ENCODE data around the gene ALKBH5.

The ALKBH5 gene

DNA sequence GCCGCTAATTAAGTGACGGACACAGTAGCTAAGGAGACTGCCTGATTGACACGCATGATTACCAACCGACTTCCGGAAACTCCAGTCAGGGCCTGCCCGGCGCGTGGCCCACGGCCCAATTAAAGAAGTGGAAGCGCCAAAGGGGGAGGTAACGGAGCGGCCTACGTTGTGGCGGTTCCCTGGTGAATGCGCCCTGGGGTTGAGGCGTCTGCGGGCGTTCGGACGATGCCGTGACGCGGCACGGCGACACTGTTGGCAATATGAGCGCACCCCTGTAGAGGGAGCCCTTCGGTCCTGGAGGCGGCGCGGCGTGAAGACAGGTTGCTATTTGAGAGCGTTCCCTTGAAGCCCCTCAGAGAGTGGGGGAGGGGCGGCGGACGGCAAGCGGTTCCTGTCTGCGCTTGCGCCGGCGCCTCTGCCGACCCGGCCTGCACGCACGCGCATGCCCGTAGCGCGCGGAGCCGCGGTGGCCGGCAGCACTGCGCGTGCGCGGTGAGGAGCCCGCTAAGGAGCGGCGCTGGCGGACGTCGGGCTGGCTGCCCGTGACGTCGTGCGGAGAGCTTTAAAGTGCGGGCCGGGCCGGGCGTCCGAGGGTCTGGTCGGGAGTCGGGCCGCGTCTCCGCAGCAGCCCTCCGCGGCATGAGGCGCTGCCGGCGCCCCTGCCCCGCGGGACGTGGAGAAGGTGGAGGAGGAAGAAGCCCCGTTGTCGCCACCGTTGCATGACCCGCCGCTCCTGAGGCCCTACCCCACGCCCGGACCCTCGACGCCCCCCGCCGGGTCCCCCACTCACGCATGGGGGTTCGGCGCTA is at the start of gene ALKBH5:
TSS of gene ALKBH5 (plus strand) at position 495 of the 809 bp plus-strand sequence. CDS start 416 bp downstream, outside the sequence.
- peak; percentile 97 for DNase-seq

DNA sequence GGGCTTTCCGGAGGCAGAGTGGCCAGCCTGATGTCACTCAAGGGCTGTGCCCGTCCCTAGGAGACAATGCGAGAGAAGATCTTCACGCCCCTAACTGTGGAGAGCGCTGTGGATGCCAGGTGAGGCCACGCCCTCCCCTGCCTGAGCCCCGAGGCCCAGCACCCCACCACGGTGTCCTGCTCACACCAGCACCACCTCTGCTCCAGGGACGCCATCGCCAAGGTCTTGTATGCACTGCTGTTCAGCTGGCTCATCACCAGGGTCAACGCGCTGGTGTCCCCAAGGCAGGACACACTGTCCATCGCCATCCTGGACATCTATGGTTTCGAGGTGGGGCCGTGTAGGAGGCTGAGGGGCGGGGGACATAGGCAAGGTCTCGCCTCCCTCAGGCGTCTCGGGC is 47.3 kb upstream of the ALKBH5 start:
- DNase-seq, result no peak

DNA sequence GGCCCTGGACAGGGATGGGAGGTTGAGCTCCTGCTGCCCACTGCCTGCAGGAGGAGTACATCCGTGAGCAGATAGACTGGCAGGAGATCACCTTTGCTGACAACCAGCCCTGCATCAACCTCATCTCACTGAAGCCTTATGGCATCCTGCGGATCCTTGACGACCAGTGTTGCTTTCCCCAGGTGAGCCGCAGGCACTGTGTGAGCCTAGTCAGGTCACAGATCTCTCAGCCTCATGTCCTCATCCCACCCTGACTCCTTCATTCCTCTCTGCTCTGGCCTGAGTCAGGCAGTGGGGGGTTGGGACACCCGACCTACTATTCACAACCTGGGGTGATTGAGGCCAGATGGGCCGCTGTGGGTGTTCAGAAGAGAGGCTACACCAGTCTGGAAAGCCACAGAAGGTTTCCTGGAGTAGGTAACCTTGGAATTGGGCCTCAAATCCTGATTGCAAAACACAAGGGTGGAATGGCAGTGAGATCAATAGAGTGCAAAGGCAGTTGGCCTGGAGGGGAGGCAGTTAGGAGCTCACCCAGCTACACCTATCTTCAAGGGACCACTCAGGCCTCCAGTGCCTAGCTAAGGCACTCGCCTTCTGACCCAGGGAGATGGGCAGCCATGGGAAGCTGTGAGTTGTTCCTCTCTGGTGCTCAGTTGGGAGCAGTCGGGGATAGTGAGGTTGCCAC is 45.4 kb upstream of the ALKBH5 start:
- DNase-seq, result no peak

DNA sequence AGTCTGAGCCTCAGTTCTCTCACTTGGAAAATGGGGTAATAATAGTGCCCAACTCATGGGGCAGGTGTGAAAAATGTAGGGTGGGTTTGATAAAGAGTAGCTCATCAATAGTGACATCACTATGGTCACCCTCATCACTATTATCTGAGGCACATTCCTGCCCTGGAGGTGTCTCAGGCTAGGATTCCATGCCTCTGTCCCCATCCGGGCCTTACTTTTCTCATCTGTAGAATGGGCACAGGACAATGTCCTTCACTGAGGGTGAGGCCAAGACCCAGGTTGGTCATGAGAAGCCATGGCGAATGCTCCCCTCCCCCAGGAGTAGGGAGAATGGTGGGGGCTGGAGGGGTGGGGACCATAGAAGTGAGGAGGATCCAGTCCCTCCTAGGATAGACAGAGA is 44.5 kb upstream of the ALKBH5 start:
- no peak for DNase-seq

DNA sequence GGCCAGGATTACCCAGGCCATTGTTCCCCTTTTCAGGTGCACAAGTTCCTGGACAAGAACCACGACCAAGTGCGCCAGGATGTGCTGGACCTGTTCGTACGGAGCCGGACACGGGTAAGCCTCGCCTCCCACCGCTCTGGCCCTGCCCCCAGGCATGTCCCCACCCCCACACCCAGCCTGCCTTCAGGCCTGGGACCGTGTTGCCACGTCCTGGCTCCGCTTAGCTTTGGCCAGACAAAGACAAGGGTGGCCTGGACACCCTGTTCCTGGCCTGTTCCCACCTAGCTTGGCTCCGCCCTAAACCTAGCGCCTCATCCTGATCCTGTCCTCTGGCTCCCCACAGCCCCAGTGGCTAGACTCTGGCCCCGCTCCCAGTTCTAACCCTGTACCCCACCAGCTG is 44.1 kb upstream of the ALKBH5 start:
- no peak for DNase-seq

DNA sequence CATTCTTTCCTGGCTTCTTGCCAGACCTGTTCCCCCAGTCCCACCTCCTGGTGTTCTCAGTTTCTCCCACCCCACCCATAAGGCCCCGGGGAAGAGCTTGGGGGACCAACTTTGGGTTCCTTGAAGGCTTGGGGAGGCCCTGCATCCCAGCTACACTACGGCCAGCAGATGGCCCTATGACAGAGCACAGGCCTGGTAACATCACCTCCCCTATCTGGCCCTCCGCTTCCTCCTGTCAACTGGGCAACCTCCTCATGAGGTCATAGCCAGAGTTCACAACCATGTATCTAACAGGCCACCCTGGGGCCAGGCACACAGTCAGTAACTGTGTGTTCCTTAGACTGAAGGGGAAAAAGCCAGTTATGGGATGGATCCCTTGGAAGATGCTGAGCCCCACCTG is 43.7 kb upstream of the ALKBH5 start:
- no peak for DNase-seq

DNA sequence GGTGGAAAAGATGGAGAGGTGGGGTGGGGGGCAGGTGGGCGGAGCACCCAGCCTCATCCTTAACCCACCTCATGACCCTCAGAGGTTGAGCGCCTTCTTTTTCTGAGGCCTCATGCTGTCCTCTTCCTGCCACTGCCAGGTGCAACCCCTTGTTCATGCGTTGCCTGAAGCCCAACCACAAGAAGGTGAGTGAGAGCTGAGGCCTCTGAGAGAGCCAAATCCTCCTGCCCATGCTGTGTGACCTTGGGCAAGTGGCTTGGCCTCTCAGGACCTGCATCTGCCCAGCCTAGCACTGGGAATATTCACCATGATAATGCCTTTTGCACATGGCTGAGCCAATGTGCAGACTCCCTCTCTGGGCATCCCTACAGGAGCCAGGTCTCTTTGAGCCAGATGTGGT is 43.0 kb upstream of the ALKBH5 start:
- no peak for DNase-seq

DNA sequence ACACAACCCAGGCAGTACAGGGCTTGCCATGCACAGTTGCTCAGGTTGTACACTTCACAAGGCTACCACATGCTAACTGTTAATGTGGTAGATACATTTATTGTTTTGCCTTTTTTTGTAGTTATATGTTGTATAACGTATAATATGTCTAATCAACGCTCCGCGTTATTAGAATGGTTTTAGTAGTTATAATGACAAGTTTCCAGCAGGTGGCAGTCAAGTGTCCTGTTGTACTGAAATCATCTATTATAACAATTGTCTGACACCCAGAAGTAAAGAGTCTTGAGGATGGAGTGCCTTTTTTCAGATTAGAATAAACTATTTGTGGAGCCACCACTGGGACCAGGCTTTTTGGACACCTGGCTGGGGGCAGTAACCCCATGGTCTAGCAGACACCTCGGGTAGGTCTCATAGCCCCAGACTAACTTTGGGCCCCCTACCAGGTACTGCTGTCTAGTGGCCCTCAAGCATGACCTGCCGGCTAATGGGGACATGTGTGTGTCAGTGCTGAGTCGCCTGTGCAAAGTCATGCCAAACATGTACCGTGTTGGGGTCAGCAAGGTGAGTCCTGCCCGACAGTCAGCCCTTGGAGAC is 42.3 kb upstream of the ALKBH5 start:
- DNase-seq, result peak; percentile 55

DNA sequence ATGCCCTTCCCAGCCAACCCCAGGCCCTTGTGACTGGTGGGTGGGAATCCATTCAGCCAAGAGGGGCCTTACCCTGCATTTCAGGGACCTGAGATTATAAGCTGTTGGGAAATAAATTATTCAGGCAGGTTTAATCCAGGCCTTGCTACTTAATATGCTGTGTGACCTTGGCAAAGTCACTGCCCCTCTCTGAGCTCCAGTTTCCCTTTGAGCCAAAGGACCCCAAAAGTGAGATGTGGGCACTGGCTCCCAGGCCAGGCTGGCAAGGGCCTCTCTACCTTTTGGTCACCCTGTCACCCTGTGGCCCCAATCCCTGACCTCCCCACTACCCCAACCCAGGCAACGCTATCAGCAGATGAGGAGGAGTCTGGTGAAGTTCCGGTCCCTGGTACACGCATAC is 41.2 kb upstream of the ALKBH5 start:
- DNase-seq, result no peak

DNA sequence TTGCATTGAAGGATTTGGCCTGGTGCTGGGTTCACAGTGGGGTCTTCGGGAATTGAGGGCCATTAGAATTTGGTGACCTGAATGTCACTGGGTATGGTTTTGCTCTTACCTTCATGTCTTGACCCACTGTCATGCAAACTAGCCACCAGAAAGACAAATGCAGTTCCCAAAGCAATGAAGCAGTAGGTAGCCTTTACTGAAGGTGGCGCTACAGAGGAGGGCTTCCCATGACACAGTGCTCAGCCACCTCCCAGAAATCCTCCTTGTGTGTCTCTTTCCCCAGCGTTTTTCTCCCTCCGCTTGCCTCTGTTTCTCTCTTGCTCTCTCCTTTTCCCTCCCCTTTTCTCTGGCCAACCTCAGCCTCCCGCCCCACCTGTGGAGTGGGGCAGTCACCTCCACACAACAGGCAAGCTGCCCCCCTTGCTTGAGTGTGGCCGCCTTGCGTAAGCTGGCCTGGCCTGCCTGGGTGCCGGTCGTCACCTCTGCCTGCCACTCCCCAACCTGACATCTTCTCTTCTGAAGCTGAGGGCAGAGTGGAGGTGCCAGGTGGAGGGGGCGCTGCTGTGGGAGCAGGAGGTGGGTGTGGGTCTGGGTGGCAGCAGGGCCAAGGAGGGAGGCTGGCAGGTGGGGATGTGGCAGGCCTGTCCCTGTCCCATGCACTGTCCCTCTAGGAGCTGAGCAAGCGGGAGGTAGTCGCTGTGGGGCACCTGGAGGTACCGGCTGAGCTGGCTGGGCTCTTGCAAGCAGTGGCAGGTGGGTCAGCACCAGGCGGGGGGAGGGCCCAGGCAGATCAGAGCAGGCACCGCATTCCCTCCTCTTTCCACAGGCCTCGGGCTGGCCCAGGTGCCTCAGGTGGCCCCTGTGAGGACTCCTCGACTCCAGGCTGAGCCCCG is 40.3 kb upstream of the ALKBH5 start:
- DNase-seq, result no peak

DNA sequence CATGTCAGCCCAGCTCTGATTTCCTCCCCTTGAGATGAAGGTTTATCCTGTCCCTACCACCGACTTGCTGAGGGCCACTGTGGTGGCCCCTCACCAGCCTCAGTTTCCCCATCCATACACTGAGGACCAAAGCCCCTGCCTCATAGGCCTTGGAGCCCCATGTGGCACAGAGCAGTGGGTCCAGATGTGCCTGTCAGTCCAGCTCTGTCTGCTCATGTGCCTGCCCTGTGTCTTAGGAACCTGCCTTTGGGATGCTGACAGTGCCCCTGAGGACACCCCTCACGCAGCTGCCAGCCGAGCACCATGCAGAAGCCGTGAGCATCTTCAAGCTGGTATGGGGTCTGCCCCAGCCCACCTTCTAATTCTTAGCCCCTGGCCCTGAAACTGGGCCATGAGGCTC is 39.4 kb upstream of the ALKBH5 start:
- no peak for DNase-seq

DNA sequence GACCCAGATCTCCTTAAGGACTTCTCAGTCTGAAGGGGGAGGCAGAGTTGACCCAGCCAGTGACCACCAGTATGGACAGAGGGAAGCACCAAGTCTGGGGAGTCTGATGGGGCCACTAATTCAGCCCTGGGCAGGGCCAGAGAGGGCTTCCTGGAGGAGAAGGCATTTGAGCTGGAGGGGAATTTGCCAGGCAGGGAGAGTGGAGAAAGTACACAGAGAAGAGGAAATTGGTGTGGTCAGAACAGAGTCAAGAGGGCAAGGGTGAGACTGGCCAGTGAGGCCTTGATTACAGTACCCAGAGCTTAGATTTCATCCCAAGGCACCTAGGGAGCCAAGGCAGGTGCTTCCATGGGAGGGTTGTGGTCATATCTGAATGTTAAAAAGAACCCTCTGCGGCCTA is 38.8 kb upstream of the ALKBH5 start:
- no peak for DNase-seq

DNA sequence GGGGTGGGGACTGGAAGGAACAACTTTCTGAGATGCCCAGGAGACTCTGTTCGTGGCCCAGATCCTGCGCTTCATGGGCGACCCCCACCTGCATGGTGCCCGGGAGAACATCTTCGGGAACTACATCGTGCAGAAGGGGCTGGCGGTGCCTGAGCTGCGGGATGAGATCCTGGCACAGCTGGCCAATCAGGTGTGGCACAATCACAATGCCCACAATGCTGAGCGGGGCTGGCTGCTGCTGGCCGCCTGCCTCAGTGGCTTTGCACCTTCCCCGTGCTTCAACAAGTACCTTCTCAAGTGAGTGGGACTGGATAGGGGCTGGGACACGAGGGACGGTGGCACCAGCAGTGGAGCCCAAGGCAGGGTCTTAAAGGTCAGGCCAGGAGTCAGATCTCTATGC is 37.8 kb upstream of the ALKBH5 start:
- DNase-seq, result no peak

DNA sequence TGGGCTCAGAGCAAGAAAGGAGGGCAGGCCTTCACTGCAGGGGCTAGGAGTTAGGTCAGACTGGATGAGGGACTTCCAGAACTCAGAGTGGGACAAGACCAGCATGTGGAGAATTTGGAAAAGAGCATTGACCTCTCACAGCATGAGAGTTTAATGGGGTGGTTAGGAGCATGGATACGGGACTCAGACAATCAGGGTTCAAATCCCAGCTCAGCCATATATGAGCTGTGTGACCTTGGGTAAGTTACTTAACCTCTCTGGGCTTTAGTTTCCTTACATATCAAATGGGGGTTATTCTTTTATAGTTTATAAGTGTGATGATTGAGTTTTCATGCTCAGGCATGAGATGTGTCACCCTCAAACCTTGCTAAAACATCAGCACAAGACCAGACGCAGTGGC is 37.4 kb upstream of the ALKBH5 start:
- DNase-seq, result no peak

DNA sequence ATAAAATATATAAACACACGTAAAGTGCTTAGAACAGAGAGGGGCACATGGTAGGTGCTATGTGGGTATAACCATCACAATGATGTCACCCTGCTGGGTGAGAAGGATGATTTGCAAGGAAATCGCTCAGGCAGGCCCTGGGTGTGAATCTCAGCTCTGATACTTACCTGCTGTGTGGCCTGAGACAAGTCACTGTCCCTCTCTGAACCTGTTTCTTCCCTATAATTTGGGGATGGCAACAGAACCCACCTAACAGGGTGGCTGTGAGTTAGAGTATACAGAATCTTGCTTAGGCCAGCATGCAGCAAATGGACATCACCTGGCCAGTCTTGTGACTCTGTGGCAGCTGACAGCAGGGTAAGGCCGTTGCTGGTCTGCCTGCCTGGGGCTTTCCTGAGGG is 36.6 kb upstream of the ALKBH5 start:
- DNase-seq, result no peak

DNA sequence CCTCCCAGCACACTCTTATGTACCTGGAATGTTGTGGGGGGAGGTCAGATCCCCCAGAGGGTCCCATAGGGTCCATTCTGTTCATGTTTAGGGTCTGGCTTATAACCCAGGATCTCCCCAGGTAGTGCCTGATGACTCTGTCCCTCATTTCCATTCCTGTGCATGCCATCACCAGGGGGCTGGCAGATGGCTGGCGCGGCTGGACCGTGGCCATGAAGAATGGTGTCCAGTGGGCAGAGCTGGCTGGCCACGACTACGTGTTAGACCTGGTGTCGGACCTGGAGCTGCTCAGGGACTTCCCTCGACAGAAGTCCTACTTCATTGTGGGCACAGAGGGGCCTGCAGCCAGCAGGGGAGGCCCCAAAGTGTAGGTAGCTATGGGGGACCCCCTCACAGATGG is 35.0 kb upstream of the ALKBH5 start:
- DNase-seq, result no peak

DNA sequence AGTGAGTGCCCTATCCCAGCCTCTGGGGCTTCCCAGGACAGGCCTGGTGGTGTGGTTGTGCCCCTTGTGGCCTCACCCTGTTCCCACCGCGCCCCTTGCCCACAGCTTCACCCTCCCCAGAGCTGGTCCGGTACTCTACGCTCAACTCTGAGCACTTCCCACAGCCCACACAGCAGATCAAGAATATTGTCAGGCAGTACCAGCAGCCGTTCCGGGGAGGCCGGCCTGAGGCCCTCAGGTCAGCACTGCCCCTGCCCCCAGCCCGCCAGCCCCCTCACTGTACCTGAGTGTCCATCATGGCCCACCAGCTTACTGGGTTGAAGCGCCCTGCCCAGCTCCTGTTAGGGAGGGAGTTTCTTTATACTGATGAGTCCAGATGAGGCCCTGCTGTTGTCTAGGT is 32.3 kb upstream of the ALKBH5 start:
- no peak for DNase-seq

DNA sequence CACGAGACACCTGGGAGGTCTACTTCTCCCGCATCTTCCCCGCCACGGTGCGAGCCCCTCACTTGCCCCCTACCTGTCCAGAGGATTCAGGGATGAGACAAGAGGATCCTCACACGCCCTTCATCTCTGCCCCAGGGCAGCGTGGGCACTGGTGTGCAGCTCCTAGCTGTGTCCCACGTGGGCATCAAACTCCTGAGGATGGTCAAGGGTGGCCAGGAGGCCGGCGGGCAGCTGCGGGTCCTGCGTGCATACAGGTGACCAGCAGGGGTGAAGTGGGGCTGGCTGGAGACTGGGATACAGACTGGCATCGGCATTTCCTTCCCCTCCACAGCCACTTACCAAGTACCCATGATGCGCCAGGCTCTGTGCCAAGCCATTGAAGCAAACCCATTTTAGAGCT is 28.4 kb upstream of the ALKBH5 start:
- DNase-seq, result no peak

DNA sequence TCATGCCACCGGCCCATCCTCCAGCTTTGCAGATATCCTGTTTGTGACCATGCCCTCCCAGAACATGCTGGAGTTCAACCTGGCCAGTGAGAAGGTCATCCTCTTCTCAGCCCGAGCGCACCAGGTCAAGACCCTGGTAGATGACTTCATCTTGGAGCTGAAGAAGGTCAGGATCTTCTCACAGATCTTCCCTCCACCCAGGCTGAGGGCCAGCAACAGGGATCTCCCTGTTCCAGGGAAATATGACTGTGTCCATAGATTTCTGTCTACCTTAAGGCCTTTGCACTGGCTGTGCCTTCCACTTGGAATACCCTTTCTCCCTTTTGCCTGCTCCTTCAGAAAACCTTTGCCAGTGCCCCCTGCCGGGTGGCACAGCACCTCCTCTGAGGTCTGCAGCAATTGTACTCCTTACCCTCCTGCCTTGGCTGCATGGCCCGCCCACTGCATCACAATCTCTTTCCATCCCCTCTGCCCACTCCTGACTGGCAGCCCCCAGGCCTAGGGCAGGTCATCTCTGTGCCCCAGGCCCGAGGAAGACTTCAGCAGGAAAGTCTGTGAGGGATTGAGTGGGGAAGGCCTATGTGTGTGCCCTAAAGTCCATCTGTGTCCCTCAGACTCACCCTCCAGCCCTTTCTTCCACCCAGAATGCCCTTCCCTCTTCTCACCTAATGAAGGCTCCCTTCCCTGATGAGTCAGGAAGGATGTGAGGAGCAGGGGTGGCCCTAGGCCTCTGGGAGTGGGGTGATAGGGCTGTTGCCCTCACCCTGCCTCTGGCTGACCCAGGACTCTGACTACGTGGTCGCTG is 27.3 kb upstream of the ALKBH5 start:
- DNase-seq, result no peak

DNA sequence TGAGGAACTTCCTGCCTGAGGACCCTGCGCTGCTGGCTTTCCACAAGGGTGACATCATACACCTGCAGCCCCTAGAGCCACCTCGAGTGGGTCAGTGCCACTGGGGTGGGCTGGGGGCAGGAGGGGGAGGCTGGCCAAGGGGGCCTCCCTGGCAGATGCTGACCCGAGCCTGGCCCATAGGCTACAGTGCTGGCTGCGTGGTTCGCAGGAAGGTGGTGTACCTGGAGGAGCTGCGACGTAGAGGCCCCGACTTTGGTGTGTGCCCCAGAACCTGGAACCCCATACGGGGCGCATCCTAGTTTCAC is 26.7 kb upstream of the ALKBH5 start:
- no peak for DNase-seq

DNA sequence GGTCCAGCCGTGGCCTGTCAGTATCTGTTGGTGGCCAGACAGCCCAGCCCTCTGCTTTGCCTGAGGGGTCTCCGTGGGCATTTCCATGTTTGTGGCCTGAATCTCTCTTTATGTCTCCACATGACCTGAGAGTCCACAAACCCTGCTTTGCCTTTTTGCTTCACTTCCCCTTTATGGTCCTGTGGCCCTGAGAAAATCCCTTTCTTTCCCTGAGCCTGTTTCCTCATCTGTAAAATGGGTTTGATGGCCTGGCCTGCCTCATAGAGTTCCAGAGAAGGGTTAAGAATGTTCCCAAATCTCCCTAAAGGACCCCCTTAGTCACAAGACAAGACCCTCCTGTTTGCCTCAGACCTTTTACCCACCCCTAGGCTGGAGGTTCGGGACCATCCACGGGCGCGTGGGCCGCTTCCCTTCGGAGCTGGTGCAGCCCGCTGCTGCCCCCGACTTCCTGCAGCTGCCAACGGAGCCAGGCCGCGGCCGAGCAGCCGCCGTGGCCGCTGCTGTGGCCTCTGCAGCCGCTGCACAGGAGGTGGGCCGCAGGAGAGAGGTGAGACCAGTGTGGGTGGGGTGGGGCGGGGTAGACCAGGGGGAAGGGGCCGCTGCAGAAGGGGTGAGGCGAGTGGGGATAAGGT is 26.2 kb upstream of the ALKBH5 start:
- DNase-seq, result no peak

DNA sequence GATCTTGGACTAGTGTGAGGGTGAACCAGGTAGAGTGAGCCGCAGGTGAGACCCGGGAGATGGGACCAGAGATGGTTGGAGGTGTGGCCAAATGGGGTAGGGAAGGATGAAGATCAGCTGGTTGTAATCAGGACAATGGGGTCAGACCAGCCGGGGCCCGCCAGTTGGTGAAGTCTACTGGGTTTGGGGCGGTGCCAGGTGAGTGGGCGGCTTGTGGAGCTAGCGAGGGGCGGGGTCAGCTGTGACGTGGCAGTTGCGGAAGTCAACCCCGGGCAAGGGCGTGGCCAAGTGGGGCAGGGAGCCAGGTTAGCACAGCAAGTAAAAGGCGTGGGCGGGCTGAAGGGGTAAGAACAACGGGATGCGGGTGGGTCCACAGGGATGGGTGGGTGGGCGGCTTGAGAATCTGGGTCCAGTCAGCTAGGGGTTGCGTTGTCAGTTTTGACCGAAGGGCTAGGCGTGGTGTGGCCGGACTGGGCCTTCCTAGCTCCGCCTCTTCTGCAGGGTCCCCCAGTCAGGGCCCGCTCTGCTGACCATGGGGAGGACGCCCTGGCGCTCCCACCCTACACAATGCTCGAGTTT is 25.5 kb upstream of the ALKBH5 start:
- peak; percentile 93 for DNase-seq

Measured in stimulated activated CD4-positive, alpha-beta T cell treated with anti-CD3 and anti-CD28 coated beads, Interleukin-4, amount 100 ng/mL, for 24 hours (primary cell).